Muscle layer of colon (tissue), 2 donors: ENCODE results near the gene TMCC3.

Experiments
- H3K27ac ChIP-seq: one replicate; pipeline ENCODE4 v1.7.0; 2013; ENCODE audit warnings: low read depth, mild to moderate bottlenecking, low read length, moderate library complexity
- H3K27me3 ChIP-seq, 2 donors: one replicate each; pipeline ENCODE4 v1.7.0; 2013; ENCODE audit warnings: low read length in 2 of 2, mild to moderate bottlenecking in 2 of 2; ENCODE audit not compliant: insufficient read depth in 2 of 2, control insufficient read depth in 1 of 2
- H3K36me3 ChIP-seq: one replicate; pipeline ENCODE4 v1.7.0; 2013; ENCODE audit warnings: mild to moderate bottlenecking, low read length; ENCODE audit not compliant: insufficient read depth
- H3K4me1 ChIP-seq: one replicate; pipeline ENCODE4 v1.7.0; 2013; ENCODE audit warnings: mild to moderate bottlenecking, low read length; ENCODE audit not compliant: insufficient read depth
- H3K4me3 ChIP-seq, 2 donors: one replicate each; pipeline ENCODE4 v1.7.0; 2013; ENCODE audit warnings: low read length in 2 of 2, low read depth in 1 of 2, mild to moderate bottlenecking in 1 of 2, moderate library complexity in 1 of 2
- H3K9ac ChIP-seq: one replicate; pipeline ENCODE4 v1.7.0; 2013; ENCODE audit warnings: low read length
- H3K9me3 ChIP-seq: one replicate; pipeline ENCODE4 v1.7.0; 2013; ENCODE audit warnings: mild to moderate bottlenecking, low read length
- donor health status: abdominal sarcoma.
- donor health status: Adenocarcinoma of cecum.

Gene TMCC3

DNA sequence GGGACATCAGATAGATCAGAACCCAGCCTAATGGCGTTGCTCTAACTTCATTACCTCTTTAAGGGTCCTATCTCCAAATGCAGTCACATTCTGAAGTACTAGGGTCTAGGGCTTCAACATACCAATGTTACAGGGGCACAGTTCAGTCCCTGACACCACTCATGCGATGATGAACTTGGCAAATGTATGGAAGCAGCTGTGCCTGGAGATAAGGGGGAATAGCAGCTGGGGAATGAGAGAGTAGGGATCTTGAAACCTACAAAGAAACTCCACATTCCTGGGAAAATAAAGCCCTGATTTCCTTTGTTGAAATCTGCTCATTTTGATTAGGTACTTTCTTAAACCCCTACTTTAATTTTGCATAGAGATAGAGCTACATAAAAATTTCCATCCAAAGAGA, 20.5 kb upstream of the TMCC3 start:
- H3K27ac ChIP-seq: no peak overlapping the region
- peaks cover 3% of the 10 kb centered on the region for H3K4me1 ChIP-seq
- H3K36me3 ChIP-seq: no peaks in the 10 kb centered on the region
- no peaks in the 10 kb centered on the region for H3K9me3 ChIP-seq
- no peaks in the 10 kb centered on the region for H3K27me3 ChIP-seq
- no peak overlapping the region for H3K9ac ChIP-seq
- no peak overlapping the region for H3K4me3 ChIP-seq

DNA sequence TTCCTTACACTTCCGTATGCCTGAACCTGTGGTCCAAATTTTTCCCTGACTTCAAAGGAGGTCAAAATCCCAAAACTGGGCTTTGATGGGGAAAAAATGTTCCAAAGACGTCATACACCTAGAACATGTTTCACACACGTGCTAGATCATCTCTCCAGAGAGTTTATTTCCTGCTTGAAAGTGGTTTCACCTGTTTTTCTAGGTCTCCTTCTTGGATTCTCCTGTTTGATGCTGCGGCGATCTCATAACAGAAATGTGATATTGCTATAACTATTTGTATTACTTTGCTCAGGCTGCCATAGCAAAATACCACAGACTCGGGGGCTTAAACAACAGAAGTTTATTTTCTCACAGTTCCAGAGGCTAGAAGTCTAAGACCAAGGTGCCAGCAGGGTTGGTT, 19.7 kb upstream of the TMCC3 start:
- Histone ChIP-seq H3K9ac (no peak overlapping the region), H3K36me3 (no peaks in the 10 kb centered on the region), H3K4me1 (peaks cover 3% of the 10 kb centered on the region), H3K27ac (no peak overlapping the region), H3K4me3 (no peak overlapping the region), H3K9me3 (no peaks in the 10 kb centered on the region), H3K27me3 (no peaks in the 10 kb centered on the region)

DNA sequence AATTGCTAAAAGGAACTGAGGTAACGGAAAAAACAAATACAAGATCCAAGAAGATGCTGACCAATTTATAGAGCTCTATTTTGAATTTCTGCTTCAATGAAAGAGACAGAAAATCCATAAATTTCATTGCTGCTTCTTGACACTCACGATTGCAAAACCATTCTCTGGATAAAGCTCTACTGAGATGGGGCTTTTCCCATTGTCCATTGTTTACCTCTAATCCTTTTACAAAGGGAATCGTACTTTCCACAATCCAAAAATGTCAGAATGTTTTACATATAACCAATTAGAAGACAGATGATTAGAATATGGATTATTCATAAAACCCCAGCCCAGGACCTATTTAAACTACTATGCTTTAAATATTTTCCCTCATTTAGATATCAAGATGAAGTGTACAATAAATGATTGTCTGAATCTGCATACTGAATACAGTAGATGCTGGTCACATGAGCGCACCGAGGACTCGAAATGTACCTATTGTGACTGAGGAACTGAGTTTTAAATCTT, 16.7 kb upstream of the TMCC3 start:
- Histone ChIP-seq H3K9ac (no peak overlapping the region), H3K9me3 (no peaks in the 10 kb centered on the region), H3K36me3 (no peaks in the 10 kb centered on the region), H3K4me3 (no peak overlapping the region), H3K27ac (no peak overlapping the region), H3K4me1 (no peaks in the 10 kb centered on the region), H3K27me3 (no peaks in the 10 kb centered on the region)

DNA sequence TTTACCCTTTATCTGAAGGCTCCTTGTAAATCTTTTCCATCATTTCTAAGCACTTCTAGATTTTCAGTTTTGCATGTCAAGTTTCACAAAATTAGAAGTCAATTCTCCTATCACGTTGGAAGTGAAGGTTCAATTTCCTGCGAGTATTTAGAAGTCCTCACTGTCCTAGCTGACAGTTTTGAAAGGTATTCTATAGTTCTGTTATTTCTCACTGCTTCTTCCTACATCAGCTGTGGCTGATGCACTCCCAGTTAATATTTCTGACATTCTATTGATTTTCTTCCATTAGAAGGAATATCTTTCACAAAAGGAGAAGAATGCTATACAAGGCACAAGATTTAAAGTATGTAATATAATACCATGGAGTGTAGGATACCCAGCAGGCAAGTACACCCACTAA, 15.8 kb upstream of the TMCC3 start:
- H3K9ac ChIP-seq: no peak overlapping the region
- H3K27ac ChIP-seq: no peak overlapping the region

DNA sequence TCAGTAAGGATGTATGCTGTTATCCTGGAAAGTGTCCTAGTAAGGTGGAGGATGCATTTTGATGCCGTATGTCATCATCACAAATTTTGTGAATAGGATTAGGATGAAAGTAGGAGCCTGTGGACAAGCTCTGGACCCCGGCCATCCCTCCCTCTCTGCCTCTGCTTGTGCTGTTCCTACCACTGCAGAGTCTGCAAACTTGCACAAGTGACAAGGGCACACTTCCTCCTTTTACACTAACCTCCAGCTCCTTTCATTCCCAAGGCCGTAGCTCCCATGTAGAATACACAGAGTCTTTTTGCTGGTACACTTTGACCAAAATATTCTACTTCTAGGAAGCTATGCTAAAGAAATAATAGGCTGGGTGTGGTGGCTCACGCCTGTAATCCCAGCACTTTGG, 13.3 kb upstream of the TMCC3 start:
- no peaks in the 10 kb centered on the region for H3K9me3 ChIP-seq
- no peak overlapping the region for H3K27ac ChIP-seq
- H3K4me3 ChIP-seq: no peak overlapping the region
- H3K9ac ChIP-seq: no peak overlapping the region
- H3K27me3 ChIP-seq: no peaks in the 10 kb centered on the region
- H3K36me3 ChIP-seq: no peaks in the 10 kb centered on the region
- no peaks in the 10 kb centered on the region for H3K4me1 ChIP-seq

More for the DNA sequence above, 15.8 kb upstream of the TMCC3 start:
- Histone ChIP-seq H3K27me3 (no peaks in the 10 kb centered on the region), H3K9me3 (no peaks in the 10 kb centered on the region), H3K4me1 (no peaks in the 10 kb centered on the region), H3K36me3 (no peaks in the 10 kb centered on the region), H3K4me3 (no peak overlapping the region)

DNA sequence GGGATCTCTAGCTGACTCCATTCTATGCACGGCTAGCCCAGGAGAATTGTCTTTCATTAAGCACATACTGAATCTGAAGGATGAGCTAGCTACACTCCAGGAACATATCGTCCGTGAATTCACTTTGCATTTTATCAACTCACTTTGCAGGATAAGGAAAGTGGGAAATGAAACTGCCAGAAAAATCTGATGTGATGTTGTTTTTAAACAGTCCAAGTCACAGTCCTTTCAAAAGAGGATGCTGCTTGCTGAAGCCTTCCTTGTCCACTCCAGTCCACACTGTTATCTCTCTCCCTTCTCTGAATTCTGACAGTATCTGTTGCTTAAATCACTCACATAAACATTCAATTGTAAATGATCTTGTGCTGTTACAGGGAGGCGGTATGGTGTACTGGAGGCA, 12.7 kb upstream of the TMCC3 start:
- Histone ChIP-seq H3K4me3 (no peak overlapping the region), H3K4me1 (no peaks in the 10 kb centered on the region), H3K27ac (no peak overlapping the region), H3K9ac (no peak overlapping the region), H3K9me3 (no peaks in the 10 kb centered on the region), H3K27me3 (no peaks in the 10 kb centered on the region), H3K36me3 (no peaks in the 10 kb centered on the region)

DNA sequence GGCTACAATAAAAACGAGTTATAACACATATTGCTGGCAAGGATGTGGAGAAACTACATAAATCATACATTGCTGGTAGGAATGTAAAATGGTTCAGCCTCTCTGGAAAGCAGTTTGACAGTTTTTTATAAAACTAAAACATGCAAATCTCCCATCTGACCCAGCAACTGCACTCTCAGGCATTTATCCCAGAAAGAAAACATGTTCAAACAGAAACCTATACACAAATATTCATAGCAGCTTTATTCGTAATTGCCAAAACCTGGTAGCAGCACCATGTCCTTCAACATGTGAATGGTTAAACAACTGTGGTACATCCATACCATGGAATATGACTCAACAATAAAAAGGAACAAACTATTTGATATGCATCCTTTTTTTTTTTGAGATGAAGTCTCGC, 10.1 kb upstream of the TMCC3 start:
- Histone ChIP-seq H3K27me3 (no peaks in the 10 kb centered on the region), H3K27ac (no peak overlapping the region)

DNA sequence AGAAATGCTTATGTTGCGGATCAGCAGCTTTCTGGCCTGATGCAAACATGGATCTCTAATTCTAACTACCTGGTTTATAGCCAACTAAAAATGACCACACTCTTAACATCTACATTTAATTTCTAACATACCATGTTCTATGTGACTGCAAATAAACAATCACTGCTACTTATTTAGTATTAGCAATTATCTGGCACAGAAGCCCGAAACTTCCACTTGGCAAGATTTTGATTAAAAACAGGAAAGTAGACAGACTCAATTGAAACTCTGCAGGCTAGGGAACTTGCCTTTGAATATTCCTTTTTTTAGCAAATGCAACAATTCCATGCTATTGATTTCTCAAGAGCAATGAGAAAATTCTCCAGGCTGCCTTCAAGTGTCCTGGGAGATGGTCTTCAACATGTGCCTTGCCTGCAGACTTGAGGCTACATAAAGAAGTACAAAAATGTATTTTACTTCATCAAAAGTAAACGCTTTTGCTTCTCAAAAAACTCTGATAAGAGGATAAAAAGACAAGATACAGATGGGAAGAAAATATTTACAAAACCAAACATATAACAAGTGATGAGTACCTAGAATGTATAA, 9.1 kb upstream of the TMCC3 start:
- no peak overlapping the region for H3K27ac ChIP-seq
- H3K9ac ChIP-seq: no peak overlapping the region
- no peaks in the 10 kb centered on the region for H3K9me3 ChIP-seq
- no peaks in the 10 kb centered on the region for H3K27me3 ChIP-seq
- no peaks in the 10 kb centered on the region for H3K36me3 ChIP-seq
- no peak overlapping the region for H3K4me3 ChIP-seq
- H3K4me1 ChIP-seq: no peaks in the 10 kb centered on the region

More for the DNA sequence above, 10.1 kb upstream of the TMCC3 start:
- Histone ChIP-seq H3K4me1 (no peaks in the 10 kb centered on the region), H3K9me3 (no peaks in the 10 kb centered on the region), H3K9ac (no peak overlapping the region), H3K36me3 (no peaks in the 10 kb centered on the region), H3K4me3 (no peak overlapping the region)

DNA sequence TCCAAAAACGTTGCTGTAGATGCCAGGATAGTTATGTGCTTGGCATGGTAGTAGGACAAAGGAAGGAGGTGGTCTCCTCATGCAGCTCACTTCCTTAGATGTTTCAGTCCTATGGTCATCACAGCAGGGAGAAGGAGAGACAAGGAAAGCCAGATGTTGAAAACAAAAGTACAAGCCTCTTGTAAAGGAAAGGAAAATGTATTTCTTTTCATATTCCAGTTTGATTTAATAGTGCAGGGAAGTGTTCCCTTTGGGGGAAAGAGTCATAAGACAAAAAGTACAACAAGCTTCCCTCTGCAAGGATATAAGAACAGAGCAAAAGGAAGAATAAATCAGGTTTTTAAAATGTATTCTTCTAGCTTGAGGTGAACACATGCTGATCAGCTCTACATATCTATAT, 8.6 kb upstream of the TMCC3 start:
- H3K27me3 ChIP-seq: no peaks in the 10 kb centered on the region
- H3K4me1 ChIP-seq: no peaks in the 10 kb centered on the region
- no peak overlapping the region for H3K4me3 ChIP-seq
- H3K9ac ChIP-seq: no peak overlapping the region
- no peaks in the 10 kb centered on the region for H3K36me3 ChIP-seq
- H3K27ac ChIP-seq: no peak overlapping the region
- H3K9me3 ChIP-seq: no peaks in the 10 kb centered on the region

DNA sequence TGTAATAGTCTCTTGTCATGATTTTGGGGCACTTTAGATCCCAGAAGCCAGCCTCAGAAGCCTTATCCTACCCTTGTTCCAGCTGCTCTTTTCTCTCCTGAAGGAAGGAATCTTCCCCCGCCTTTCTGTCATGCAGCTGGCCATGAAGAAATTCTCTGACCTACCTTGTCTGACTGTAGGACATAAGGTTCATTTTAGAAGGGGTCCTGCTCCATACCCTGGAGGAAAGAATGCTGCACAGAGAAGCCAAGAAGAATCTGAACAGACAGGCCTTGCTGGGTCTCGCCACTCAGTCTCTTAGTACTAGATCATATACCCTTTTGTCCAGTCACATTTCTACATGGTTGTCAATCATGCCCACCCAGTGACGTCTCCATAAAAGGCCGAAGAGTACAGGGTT, 6.2 kb upstream of the TMCC3 start:
- H3K36me3 ChIP-seq: no peaks in the 10 kb centered on the region
- no peaks in the 10 kb centered on the region for H3K4me1 ChIP-seq
- no peak overlapping the region for H3K27ac ChIP-seq
- no peak overlapping the region for H3K4me3 ChIP-seq
- no peaks in the 10 kb centered on the region for H3K27me3 ChIP-seq
- no peak overlapping the region for H3K9ac ChIP-seq
- H3K9me3 ChIP-seq: no peaks in the 10 kb centered on the region

DNA sequence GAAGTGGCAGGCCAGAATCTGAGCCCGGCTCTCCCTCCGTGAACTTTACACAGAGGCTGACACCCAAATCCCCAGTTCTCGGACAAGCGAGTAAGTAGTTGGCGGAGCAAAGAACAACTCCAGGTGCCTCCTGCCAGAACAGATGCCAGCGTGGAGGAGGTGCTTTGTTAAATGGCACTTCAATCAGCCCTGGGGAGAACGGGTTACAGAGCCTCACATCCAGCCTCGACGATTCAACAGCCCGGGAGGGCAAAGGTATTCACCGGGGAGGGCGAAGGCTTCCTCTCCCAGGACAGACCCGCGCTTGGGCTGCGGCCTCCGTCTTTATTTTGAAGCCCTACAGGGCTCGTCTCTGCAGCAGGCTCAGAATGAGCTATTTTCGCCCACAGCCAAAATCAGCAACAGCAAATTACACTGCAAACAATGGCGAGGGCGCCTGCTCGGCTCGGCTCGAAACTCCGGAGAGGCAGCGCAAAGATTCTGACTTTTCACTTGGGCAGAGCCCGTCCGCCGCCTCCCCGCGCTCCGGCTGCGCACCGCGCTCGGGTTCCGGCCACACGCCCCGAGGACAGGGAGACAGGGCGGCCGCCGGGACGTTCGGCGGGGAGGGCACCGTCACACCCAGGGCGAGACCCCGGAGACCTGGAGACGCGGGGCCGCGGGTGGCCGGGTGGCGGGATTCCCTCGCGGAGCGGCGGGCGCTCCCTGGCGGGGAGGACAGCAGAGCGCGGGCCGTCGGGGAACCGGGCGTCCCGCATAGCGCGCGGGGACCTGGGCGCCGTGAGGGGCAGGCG, 811 bp downstream of the TMCC3 start:
- H3K9me3 ChIP-seq: no peaks in the 10 kb centered on the region
- no peaks in the 10 kb centered on the region for H3K4me1 ChIP-seq
- peak overlapping the region; percentile 51 for H3K9ac ChIP-seq
- H3K36me3 ChIP-seq: no peaks in the 10 kb centered on the region
- H3K27me3 ChIP-seq: no peaks in the 10 kb centered on the region
- peak overlapping the region; percentile 62 to 64 for H3K4me3 ChIP-seq
- H3K27ac ChIP-seq: peak overlapping the region; percentile 3

DNA sequence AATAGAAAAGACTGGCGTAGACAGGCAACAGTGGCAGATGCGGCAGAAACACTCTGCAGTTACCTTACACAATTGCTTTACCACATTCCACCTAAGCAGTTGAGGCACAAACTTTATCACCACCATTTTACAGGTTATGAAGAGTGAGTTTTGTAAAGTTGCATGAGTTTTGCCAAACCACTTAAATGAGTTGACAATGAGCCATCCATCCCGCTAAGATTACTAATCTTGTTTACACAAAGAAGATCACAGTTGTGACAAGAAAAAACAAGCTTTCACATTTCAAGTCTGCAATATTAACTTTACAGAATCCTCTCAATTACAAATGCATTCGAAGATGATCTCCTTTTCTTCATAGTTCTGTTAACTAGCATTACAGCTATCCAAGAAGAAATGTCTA, 1.8 kb downstream of the TMCC3 start:
- Histone ChIP-seq H3K9ac (no peak overlapping the region), H3K4me3 (peak overlapping the region in 1 of 2 donors; percentile 62), H3K27ac (peak overlapping the region; percentile 3)

More for the DNA sequence above, 1.8 kb downstream of the TMCC3 start:
- Histone ChIP-seq H3K36me3 (no peaks in the 10 kb centered on the region), H3K4me1 (no peaks in the 10 kb centered on the region), H3K27me3 (no peaks in the 10 kb centered on the region), H3K9me3 (no peaks in the 10 kb centered on the region)
